HG02678 (cell line): ENCODE measurements around the gene ADNP2.
A peak's percentile ranks its signal among the peaks of the same experiment; 100 is the strongest.

Source experiments
- ATAC-seq: cut with Tn5 transposase; IDR thresholded peaks from one replicate; pipeline ENCODE4 v1.9.1; 2021; ENCODE audit warnings: mild to moderate bottlenecking, moderate library complexity; ENCODE audit not compliant: unreplicated experiment

The ADNP2 gene

GRCh38 chr18:80105369-80106167 lies 3.5 kb upstream of the ADNP2 start:
- peak; percentile 53 for ATAC-seq

- no peak for ATAC-seq
Measured at GRCh38 chr18:80106482-80107051, 2.5 kb upstream of the ADNP2 start.

GRCh38 chr18:80107426-80107825 lies 1.6 kb upstream of the ADNP2 start:
- no peak for ATAC-seq

- no peak for ATAC-seq
Measured at GRCh38 chr18:80108121-80108536, 933 bp upstream of the ADNP2 start.

- ATAC-seq, result peak; percentile 30
Measured at GRCh38 chr18:80109676-80110078, 615 bp downstream of the ADNP2 start.

- ATAC-seq, result no peak
Measured at GRCh38 chr18:80112624-80113248, 3.7 kb downstream of the ADNP2 start.

GRCh38 chr18:80115035-80115434 lies 6.0 kb downstream of the ADNP2 start:
- ATAC-seq, result no peak

GRCh38 chr18:80119111-80119510 lies 10.0 kb downstream of the ADNP2 start:
- ATAC-seq, result no peak

- no peak for ATAC-seq
Measured at GRCh38 chr18:80120932-80121331, 11.9 kb downstream of the ADNP2 start.

- no peak for ATAC-seq
Measured at GRCh38 chr18:80124131-80124530, 15.1 kb downstream of the ADNP2 start.

GRCh38 chr18:80126797-80127196 lies 17.7 kb downstream of the ADNP2 start:
- no peak for ATAC-seq

GRCh38 chr18:80127635-80128034 lies 18.6 kb downstream of the ADNP2 start:
- ATAC-seq, result no peak

GRCh38 chr18:80129672-80130367 lies 20.8 kb downstream of the ADNP2 start:
- no peak for ATAC-seq

GRCh38 chr18:80130555-80130954 lies 21.5 kb downstream of the ADNP2 start:
- no peak for ATAC-seq

GRCh38 chr18:80132180-80132812 lies 23.2 kb downstream of the ADNP2 start:
- ATAC-seq, result no peak

- ATAC-seq, result no peak
Measured at GRCh38 chr18:80133124-80133523, 24.1 kb downstream of the ADNP2 start.

GRCh38 chr18:80135136-80135535 lies 26.1 kb downstream of the ADNP2 start:
- no peak for ATAC-seq

- ATAC-seq, result no peak
Measured at GRCh38 chr18:80136679-80137078, 27.6 kb downstream of the ADNP2 start.

- no peak for ATAC-seq
Measured at GRCh38 chr18:80137137-80137536, 28.1 kb downstream of the ADNP2 start.

- no peak for ATAC-seq
Measured at GRCh38 chr18:80137976-80138375, 28.9 kb downstream of the ADNP2 start.

- no peak for ATAC-seq
Measured at GRCh38 chr18:80140455-80140985, 31.5 kb downstream of the ADNP2 start.
